Parathyroid adenoma (tissue), 2 donors: ENCODE results near the gene ITPR2.

Experiments
- H2AFZ ChIP-seq: fragments of 300-600 bp; sonication (generic); one replicate; pipeline ENCODE4 v1.7.0; 2017; ENCODE audit warnings: antibody characterized with exemption, mild to moderate bottlenecking
- H3K27ac ChIP-seq: fragments of 300-600 bp; sonication (generic); one replicate; pipeline ENCODE4 v1.7.0; 2017
- H3K27me3 ChIP-seq: fragments of 300-600 bp; sonication (generic); one replicate; pipeline ENCODE4 v1.7.0; 2017; ENCODE audit warnings: low read length; ENCODE audit not compliant: control insufficient read depth, insufficient read depth
- H3K36me3 ChIP-seq: fragments of 300-600 bp; sonication (generic); one replicate; pipeline ENCODE4 v1.7.0; 2017; ENCODE audit warnings: low read length; ENCODE audit not compliant: control insufficient read depth, insufficient read depth
- H3K4me1 ChIP-seq: fragments of 300-600 bp; sonication (generic); one replicate; pipeline ENCODE4 v1.7.0; 2017; ENCODE audit warnings: control low read depth
- H3K4me2 ChIP-seq: fragments of 300-600 bp; sonication (generic); one replicate; pipeline ENCODE4 v1.7.0; 2017; ENCODE audit warnings: low read length
- H3K4me3 ChIP-seq: fragments of 300-600 bp; sonication (generic); one replicate; pipeline ENCODE4 v1.7.0; 2017; ENCODE audit warnings: low read depth, low read length
- H3K79me2 ChIP-seq: fragments of 300-600 bp; sonication (generic); one replicate; pipeline ENCODE4 v1.7.0; 2017; ENCODE audit warnings: control low read depth
- H3K9ac ChIP-seq: fragments of 300-600 bp; sonication (generic); one replicate; pipeline ENCODE4 v1.7.0; 2017; ENCODE audit warnings: mild to moderate bottlenecking
- H3K9me3 ChIP-seq: fragments of 300-600 bp; sonication (generic); one replicate; pipeline ENCODE4 v1.7.0; 2017; ENCODE audit warnings: low read length; ENCODE audit not compliant: control insufficient read depth
- TF ChIP-seq, protein P1 (sequence below): fragments of 300-600 bp; sonication (generic); IDR thresholded peaks from one replicate; pipeline ENCODE4 v1.7.0; 2017; ENCODE audit warnings: antibody characterized with exemption, mild to moderate bottlenecking
- donor health status: primary hyperparathyroidism.

The ITPR2 gene

DNA sequence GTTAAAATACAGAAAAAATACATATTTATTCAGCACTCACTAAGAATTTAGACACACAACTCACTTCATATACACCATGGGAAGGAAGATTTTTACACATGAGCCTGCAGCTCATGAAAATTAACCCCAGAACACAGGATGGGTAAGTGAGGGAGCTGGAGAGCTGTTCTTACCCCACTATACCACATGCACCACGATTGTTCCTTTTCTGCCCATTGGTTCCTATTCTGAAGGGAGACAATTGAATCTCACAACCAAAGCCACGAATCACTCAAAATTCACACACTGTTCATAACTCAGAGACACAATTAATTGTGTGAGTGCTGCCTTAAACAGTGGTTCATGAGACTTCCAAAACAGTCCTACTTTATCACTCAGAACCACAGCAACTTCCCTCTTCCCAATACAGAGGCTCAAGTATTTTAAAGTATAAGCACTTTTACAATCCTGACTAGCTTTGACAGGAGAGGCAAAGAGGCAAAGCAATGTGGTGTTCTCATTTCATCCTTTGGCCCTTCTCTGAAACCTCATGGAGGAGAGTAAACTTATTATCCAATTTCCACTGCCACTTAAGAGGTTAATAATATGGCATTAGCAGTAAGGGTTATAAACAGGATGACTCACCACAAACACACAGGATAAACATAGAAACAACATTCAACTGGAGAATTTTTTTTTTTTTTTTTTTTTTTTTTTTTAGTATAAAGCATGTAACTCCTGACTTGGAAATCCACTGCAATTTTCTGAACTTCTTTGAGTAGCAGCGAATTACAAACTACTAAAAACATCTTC lies 59.5 kb downstream of the ITPR2 start:
- peaks cover 10% of the 10 kb centered on the region for H3K79me2 ChIP-seq
- H3K27ac ChIP-seq: no peak overlapping the region
- TF ChIP-seq, protein P1, sequence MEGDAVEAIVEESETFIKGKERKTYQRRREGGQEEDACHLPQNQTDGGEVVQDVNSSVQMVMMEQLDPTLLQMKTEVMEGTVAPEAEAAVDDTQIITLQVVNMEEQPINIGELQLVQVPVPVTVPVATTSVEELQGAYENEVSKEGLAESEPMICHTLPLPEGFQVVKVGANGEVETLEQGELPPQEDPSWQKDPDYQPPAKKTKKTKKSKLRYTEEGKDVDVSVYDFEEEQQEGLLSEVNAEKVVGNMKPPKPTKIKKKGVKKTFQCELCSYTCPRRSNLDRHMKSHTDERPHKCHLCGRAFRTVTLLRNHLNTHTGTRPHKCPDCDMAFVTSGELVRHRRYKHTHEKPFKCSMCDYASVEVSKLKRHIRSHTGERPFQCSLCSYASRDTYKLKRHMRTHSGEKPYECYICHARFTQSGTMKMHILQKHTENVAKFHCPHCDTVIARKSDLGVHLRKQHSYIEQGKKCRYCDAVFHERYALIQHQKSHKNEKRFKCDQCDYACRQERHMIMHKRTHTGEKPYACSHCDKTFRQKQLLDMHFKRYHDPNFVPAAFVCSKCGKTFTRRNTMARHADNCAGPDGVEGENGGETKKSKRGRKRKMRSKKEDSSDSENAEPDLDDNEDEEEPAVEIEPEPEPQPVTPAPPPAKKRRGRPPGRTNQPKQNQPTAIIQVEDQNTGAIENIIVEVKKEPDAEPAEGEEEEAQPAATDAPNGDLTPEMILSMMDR: no peak

DNA sequence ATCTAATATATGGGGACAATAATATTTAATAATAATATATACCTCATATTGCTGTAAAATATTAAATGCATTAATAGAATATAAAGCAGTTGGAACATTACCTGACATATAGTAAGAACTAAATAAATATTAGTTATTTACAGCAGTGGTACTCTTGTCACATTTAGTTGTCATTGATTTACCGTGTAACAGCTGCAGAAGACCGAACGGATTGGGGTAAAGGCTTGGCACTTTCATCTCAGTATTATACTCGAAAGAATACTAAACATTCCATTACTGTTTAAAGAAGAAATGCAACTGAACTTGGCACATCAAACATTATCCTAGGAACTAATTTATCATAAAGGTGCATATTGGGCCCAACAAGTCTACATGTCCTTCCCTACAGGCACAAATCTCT lies 61.1 kb downstream of the ITPR2 start:
- no peaks in the 10 kb centered on the region for H3K27me3 ChIP-seq
- no peaks in the 10 kb centered on the region for H3K36me3 ChIP-seq
- no peak overlapping the region for H3K4me3 ChIP-seq
- TF ChIP-seq, protein P1: no peak
- H3K9me3 ChIP-seq: no peaks in the 10 kb centered on the region
- H3K79me2 ChIP-seq: peaks cover 2% of the 10 kb centered on the region
- H3K9ac ChIP-seq: no peak overlapping the region
- no peak overlapping the region for H3K4me2 ChIP-seq
- H2AFZ ChIP-seq: no peak overlapping the region
- H3K4me1 ChIP-seq: no peaks in the 10 kb centered on the region
- H3K27ac ChIP-seq: no peak overlapping the region

More for the DNA sequence above, 59.5 kb downstream of the ITPR2 start:
- Histone ChIP-seq H3K4me2 (no peak overlapping the region), H3K36me3 (no peaks in the 10 kb centered on the region), H2AFZ (no peak overlapping the region), H3K27me3 (no peaks in the 10 kb centered on the region), H3K4me3 (no peak overlapping the region), H3K9ac (no peak overlapping the region), H3K9me3 (no peaks in the 10 kb centered on the region), H3K4me1 (no peaks in the 10 kb centered on the region)

DNA sequence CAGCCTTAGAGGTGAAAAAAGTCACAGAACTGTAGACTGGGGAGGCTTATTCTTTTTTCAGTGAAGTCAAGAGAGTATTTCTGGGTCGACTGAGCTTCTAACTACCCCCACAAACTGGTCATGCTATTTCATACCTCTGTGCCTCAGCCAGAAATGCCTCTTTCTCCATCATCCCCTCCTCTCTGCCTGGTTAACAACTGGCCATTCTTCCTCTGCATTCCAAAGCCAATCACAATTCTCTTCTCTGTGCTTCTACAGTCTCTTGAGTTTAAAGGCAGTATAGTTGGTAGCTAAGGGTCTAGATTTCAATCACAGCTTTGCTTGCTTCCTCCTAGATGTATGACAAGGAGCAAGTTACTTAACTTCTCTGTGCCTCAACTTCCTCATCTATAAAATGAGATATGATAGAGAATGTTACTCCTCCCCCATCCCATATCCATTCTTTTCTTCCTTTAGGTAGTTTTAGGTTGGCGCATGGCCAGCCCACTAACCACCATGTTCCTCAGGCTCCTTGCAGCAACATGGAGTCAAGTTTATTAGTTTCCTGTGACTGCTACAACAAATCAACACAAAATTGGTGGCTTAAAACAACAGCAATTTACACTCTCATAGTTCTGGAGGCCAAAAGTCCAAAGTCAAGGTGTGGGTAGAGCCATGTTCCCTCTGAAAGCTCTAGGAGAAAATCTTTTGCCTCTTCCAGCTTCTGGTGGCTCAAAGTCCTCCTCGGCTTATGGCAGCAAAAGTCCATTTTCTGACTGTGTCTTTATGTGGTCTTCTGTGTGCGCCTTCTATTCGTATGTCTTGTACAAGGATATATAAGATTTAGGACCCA lies 62.5 kb downstream of the ITPR2 start:
- Histone ChIP-seq H3K79me2 (no peaks in the 10 kb centered on the region), H3K4me3 (no peak overlapping the region), H3K9ac (no peak overlapping the region), H3K9me3 (no peaks in the 10 kb centered on the region), H3K4me2 (no peak overlapping the region), H2AFZ (no peak overlapping the region), H3K27ac (no peak overlapping the region), H3K27me3 (no peaks in the 10 kb centered on the region), H3K4me1 (no peaks in the 10 kb centered on the region), H3K36me3 (no peaks in the 10 kb centered on the region)
- TF ChIP-seq, protein P1: no peak

DNA sequence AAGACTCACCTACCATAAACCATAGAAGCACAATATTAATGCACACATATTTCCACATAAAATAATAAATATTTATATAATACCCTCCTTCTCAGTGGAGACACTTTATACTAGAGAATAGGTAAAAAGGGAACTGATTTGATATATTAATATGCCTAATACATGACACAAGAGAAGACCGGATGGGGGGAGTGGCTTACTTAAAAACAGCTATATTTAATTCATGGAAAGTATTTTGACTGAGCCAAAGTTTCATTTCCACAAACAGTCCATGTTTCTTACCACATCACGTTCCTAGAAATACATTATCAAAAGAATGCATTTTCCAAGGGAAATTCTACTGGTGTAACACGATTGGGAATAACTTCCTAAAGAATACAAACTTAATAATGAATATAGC lies 63.4 kb downstream of the ITPR2 start:
- no peaks in the 10 kb centered on the region for H3K9me3 ChIP-seq
- no peak overlapping the region for H3K4me3 ChIP-seq
- H3K79me2 ChIP-seq: no peaks in the 10 kb centered on the region
- no peak overlapping the region for H3K27ac ChIP-seq
- no peaks in the 10 kb centered on the region for H3K27me3 ChIP-seq
- H3K9ac ChIP-seq: no peak overlapping the region
- TF ChIP-seq, protein P1: no peak
- H3K4me2 ChIP-seq: no peak overlapping the region
- H3K36me3 ChIP-seq: no peaks in the 10 kb centered on the region
- H2AFZ ChIP-seq: no peak overlapping the region
- H3K4me1 ChIP-seq: no peaks in the 10 kb centered on the region
